SK-N-MC (cell line): ENCODE results near the gene ELMO2.

Source experiments
- EZH2 ChIP-seq: fragments of 200-600 bp; sonication (generic); IDR thresholded peaks from one replicate; pipeline ENCODE4 v1.6.1; 2017; ENCODE audit warnings: antibody characterized with exemption
- FOXP2 ChIP-seq: optimal IDR thresholded peaks from 2 replicates; pipeline ENCODE3; 2011; ENCODE audit warnings: mild to moderate bottlenecking, moderate library complexity; ENCODE audit not compliant: insufficient read depth; ENCODE audit errors: extremely low read length, control extremely low read depth
- POLR2AphosphoS5 ChIP-seq: IDR thresholded peaks from 2 replicates; pipeline ENCODE4 v1.6.1; 2012; ENCODE audit warnings: mild to moderate bottlenecking, low read depth, low read length, borderline replicate concordance

DNA sequence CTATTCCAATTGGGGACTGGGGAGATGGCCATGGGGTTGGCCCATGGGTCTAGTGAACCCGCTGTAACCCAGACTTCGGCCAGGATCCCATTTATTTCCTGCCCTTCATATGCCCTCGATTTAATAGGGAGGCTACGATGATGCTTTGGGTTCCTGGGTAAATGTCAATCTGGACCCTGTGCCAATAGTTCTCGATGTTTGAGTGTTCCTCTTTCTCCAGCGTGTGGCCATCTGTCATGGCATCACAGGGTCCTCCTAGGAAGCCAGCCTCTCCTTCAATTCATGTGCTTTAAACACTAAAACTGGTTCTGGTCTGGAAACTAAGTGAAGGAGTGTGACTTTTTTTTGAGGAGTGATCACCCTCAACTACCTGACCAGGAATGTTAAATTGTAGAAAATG is 28.7 kb upstream of the ELMO2 start:
- TF ChIP-seq POLR2AphosphoS5 (no peak), EZH2 (no peak), FOXP2 (no peak)
